Measurements from ENCODE around the gene ATP9B. TPM values are rescaled to one million over a fixed set of nuclear protein-coding genes. Genes with fewer than 3 reads are reported as not detected.
A peak's percentile ranks its signal among the peaks of the same experiment; 100 is the strongest.

ATP9B gene
- 45.4 to 52.0 TPM (median 49.4 TPM) in 3 replicates for total RNA-seq

- Mint-ChIP-seq H3K9me3 (peaks cover 35% of the 10 kb centered on the region), H3K27ac (peak within 1 kb of the TSS; percentile 92), H3K27me3 (ENCODE audit: low read depth) (peaks cover 11% of the 10 kb centered on the region), H3K36me3 (peaks cover 22% of the 10 kb centered on the region), H3K4me1 (peaks cover 10% of the 10 kb centered on the region), H3K4me3 (peak within 1 kb of the TSS; percentile 81)
- DNase-seq (ENCODE audit: low spot score in 2 of 2, unreplicated experiment in 2 of 2) = peak; percentile 97 to 99
- no peak for TF ChIP-seq CTCF (IDR thresholded peaks at IDR 0.05; ENCODE audit: unreplicated experiment)
Observed at GRCh38 chr18:79068937-79069716, at the start of gene ATP9B. Gene ATP9B, plus strand, starts transcription at chr18:79069394. Its CDS starts 17 bp downstream, at chr18:79069411.

- Mint-ChIP-seq H3K4me3 (no peak overlapping the region), H3K9me3 (peaks cover 6% of the 10 kb centered on the region), H3K27ac (no peak overlapping the region), H3K27me3 (ENCODE audit: low read depth) (peaks cover 10% of the 10 kb centered on the region), H3K36me3 (no peaks in the 10 kb centered on the region), H3K4me1 (no peaks in the 10 kb centered on the region)
- no peak for DNase-seq (ENCODE audit: low spot score in 2 of 2, unreplicated experiment in 2 of 2)
- no peak for TF ChIP-seq CTCF (IDR thresholded peaks at IDR 0.05; ENCODE audit: unreplicated experiment)
Observed at GRCh38 chr18:79019881-79020280, 49.3 kb upstream of the ATP9B start.

GRCh38 chr18:79022603-79023002, 46.6 kb upstream of the ATP9B start:
- no peaks in the 10 kb centered on the region for H3K36me3 Mint-ChIP-seq
- DNase-seq (ENCODE audit: low spot score in 2 of 2, unreplicated experiment in 2 of 2) = no peak
- no peak overlapping the region for H3K27ac Mint-ChIP-seq
- no peak for TF ChIP-seq CTCF (IDR thresholded peaks at IDR 0.05; ENCODE audit: unreplicated experiment)
- peaks cover 6% of the 10 kb centered on the region for H3K27me3 Mint-ChIP-seq (ENCODE audit: low read depth)
- no peak overlapping the region for H3K4me3 Mint-ChIP-seq
- H3K4me1 Mint-ChIP-seq = no peaks in the 10 kb centered on the region
- peaks cover 7% of the 10 kb centered on the region for H3K9me3 Mint-ChIP-seq

- no peaks in the 10 kb centered on the region for H3K27me3 Mint-ChIP-seq (ENCODE audit: low read depth)
Observed at GRCh38 chr18:79026491-79026890, 42.7 kb upstream of the ATP9B start.

GRCh38 chr18:79030680-79031079, 38.5 kb upstream of the ATP9B start:
- Mint-ChIP-seq H3K36me3 (no peaks in the 10 kb centered on the region), H3K27me3 (ENCODE audit: low read depth) (no peaks in the 10 kb centered on the region), H3K4me1 (no peaks in the 10 kb centered on the region), H3K9me3 (peaks cover 32% of the 10 kb centered on the region), H3K4me3 (no peak overlapping the region), H3K27ac (no peak overlapping the region)
- DNase-seq (ENCODE audit: low spot score in 2 of 2, unreplicated experiment in 2 of 2) = no peak
- no peak for TF ChIP-seq CTCF (IDR thresholded peaks at IDR 0.05; ENCODE audit: unreplicated experiment)

More at GRCh38 chr18:79026491-79026890, 42.7 kb upstream of the ATP9B start:
- peak; percentile 21 for TF ChIP-seq CTCF (IDR thresholded peaks at IDR 0.05; ENCODE audit: unreplicated experiment)
- Mint-ChIP-seq H3K4me3 (no peak overlapping the region), H3K27ac (no peak overlapping the region), H3K4me1 (no peaks in the 10 kb centered on the region), H3K9me3 (peaks cover 33% of the 10 kb centered on the region), H3K36me3 (no peaks in the 10 kb centered on the region)
- no peak for DNase-seq (ENCODE audit: low spot score in 2 of 2, unreplicated experiment in 2 of 2)
